GM15510 (cell line): Measurements from ENCODE around the gene SLC37A1.

Experiments
- POLR2A ChIP-seq: IDR thresholded peaks from 3 replicates; pipeline ENCODE4 v1.6.1; 2011; ENCODE audit warnings: borderline replicate concordance; ENCODE audit not compliant: insufficient read length; ENCODE audit errors: extremely low read depth

SLC37A1 gene

DNA sequence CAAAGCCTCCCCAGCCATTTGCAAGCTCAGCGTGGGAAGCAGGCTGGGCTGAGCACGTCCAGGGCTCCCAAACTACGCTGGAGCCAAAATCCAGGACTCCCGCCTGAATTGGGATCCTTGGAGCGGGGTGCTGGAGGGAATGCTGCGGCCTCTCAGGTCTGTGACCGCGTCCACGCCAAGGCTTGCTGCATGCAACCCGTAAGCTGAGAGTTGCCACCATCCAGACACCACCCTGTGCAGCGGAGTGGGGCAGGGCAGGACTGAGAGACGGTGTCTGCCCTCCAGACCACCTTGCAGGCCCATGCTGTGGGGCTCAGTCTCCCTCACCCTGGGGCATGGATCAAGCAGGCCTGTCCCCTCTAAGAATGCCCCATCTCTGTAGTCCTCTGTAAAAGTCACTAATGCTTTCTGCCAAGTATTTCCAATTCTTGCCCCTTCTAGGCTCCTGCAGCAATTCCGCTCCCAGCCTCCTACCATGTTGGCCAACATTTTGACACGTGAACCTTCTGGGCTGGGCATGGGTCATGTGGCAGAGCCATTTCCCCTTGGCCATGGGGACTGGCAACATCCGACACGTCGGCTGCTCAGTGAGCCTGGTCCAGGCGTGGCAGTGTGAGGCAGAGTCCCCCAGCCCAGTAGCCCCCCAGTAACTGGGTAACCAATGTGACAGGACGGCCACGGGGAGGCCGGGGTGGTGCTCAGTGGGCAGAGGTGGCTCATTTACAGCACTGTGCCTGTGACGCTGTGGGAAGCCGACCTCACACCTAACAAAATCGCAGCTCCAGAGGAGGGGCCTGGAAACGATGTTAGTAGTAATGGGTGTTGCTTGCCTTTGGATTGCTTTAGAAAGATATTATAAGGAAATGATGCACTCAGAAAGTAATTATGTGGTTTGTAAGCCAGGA lies 81.9 kb downstream of the SLC37A1 start:
- no peak for TF ChIP-seq POLR2A

DNA sequence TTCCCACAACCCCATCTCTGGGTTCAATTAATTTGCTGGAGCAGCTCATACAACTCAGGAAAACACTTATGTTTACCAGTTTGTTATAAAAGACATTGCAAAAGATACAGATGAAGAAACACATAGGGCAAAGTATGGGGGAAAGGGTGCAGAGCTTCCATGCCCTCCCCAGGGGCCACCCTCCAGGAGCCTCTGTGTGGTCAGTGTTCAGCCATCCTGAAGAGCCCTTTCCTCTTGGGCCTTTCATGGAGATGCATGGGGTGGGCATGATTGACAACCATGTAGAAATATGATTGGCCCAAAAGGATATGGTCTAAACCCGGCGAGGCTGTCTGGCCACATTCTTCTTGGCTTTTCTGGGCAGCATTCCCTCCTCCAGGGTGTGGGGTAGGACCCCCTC lies 83.0 kb downstream of the SLC37A1 start:
- no peak for TF ChIP-seq POLR2A

- TF ChIP-seq POLR2A = no peak
Observed at GRCh38 chr21:42597487-42598158, 84.0 kb downstream of the SLC37A1 start.

GRCh38 chr21:42598159-42598735 lies 84.6 kb downstream of the SLC37A1 start:
- no peak for TF ChIP-seq POLR2A

DNA sequence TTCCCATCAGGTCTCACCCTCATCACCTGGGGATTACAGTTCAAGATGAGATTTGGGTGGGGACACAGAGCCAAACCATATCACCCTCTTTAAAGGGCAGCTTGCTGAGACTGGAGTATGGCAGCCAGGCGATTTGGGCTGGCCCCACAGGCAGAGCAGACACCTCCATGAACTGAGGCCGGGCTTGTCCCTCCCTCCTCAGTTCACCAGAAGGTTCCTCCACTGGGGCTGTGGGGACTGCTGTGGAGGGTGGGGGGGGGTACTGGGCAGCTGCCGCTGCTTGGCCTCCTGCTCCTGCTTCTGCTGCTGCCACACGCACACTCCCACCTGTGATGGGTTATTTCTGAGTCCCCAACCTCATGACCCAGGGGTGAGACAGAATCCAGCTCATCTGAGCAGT lies 85.8 kb downstream of the SLC37A1 start:
- TF ChIP-seq POLR2A = no peak

- no peak for TF ChIP-seq POLR2A
Observed at GRCh38 chr21:42599962-42600361, 86.3 kb downstream of the SLC37A1 start.

GRCh38 chr21:42601656-42602055 lies 88.0 kb downstream of the SLC37A1 start:
- TF ChIP-seq POLR2A = no peak

DNA sequence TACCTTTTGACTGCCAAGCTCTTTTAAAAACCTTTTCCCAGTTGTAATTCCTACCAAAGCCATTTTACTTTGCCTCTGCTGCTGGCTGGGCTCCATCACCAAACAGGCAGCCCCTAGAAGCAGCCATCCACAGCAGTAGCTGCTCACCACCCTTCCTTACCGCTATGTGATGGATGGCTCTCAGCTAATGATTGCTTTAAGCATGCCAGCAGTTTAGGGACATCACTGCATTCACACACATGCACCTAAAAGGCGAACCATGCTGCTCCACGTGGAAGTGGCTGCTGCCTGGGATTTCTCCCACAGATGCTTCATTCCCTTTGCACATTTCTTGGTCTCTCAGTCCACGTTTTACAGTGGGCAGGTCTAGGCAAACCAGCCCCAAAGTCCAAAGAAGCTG lies 93.5 kb downstream of the SLC37A1 start:
- TF ChIP-seq POLR2A = no peak

DNA sequence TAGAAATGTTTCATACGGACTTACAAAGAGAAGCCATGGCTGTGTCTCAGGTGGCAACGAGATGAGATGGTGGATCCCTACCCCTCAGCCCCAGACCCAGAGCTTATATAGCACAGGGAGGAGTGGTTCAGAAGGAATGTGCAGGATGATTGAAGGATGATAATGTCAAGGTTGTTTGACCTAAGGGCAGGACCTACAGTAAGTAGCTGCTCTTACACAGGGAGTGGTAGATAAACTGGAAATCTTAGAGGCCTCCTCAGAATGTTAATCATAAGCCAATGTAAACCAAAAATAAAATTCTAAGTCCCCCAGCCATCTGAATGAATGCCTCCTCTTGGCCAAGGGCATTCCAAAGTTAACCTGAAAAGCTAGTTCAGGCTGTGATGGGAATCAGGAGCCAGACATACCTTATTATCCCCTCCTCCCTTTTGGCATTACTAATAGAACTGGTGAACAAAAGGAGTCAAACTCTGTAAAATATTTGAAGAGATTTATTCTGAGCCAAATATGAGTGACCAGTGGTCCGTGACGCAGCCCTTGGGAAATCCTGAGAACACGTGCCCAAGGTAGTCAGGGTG lies 94.0 kb downstream of the SLC37A1 start:
- TF ChIP-seq POLR2A = no peak

GRCh38 chr21:42608446-42608845 lies 94.8 kb downstream of the SLC37A1 start:
- no peak for TF ChIP-seq POLR2A

DNA sequence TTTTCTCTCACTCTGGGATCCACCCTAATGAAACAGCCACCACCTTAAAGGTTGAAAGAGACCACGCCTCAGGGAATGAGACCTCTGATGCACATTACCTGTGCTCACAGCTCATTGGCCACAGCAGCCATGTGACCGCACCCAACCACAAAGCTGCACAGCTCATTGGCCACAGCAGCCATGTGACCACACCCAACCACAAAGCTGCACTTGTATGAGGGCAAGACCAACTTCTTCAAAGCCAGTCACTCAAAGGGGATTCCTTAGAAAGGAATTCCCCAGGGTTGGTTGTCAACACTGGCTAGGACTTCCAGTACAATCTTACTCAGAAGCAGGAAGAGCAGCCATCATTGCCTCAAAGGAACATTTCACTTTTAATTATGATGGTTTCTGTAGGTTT lies 96.2 kb downstream of the SLC37A1 start:
- no peak for TF ChIP-seq POLR2A

DNA sequence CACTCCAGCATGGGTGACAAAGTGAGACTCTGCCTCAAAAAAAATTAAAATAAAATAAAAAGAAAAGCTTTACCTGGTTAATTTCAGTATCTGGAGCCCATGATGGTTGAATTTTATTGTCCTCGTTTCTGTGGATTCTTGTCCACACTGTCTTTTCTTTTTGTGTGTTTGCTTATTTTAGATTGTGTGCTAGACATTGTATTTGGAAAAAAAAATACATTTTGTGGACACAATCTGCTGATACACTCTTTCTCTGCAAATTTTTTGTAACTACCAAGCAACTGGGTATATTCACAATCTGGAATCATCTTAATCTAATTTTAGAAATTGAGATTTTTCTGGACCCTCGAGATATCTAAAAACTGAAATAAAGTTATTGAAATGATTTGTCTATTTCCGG lies 98.2 kb downstream of the SLC37A1 start:
- no peak for TF ChIP-seq POLR2A

DNA sequence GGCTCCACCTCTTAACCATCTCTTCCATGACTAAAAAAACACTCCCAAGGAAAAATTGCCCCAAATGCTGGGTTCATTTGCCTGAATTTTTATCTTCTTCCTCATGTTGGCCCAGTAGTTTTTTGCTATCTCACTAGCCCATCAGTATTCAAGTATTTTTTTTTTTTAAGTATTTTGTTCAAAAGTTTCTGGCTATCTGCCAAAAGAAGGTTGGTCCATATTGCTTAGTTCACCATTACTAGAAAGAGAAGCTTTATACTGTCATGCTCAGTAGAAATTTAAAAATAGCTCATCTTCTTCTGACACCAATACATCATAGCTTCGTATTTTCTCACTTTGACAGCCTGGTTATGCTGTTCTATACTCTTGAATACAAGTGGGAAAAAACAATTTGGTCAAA lies 98.7 kb downstream of the SLC37A1 start:
- TF ChIP-seq POLR2A = no peak

- TF ChIP-seq POLR2A = no peak
Observed at GRCh38 chr21:42613756-42614155, 100.1 kb downstream of the SLC37A1 start.

GRCh38 chr21:42614396-42614795 lies 100.7 kb downstream of the SLC37A1 start:
- no peak for TF ChIP-seq POLR2A
